Osteocyte (in vitro differentiated cells): ENCODE measurements around the gene TNS1. TPM values are rescaled to one million over a fixed set of nuclear protein-coding genes. Genes with fewer than 3 reads are reported as not detected.

Experiments
- DNase-seq: peaks from one replicate; pipeline ENCODE4 v3.0.0; 2021; ENCODE audit warnings: mixed read lengths; ENCODE audit not compliant: unreplicated experiment; ENCODE audit errors: extremely low spot score
- H3K27ac Mint-ChIP-seq: one replicate; pipeline ENCODE4 v1.8.0; 2021; ENCODE audit warnings: mild to moderate bottlenecking, mixed read lengths; ENCODE audit not compliant: unreplicated experiment
- H3K27me3 Mint-ChIP-seq: one replicate; pipeline ENCODE4 v1.8.0; 2021; ENCODE audit warnings: mixed read lengths; ENCODE audit not compliant: unreplicated experiment
- H3K36me3 Mint-ChIP-seq: one replicate; pipeline ENCODE4 v1.8.0; 2021; ENCODE audit warnings: mixed read lengths; ENCODE audit not compliant: unreplicated experiment
- H3K4me1 Mint-ChIP-seq: one replicate; pipeline ENCODE4 v1.8.0; 2021; ENCODE audit warnings: mixed read lengths; ENCODE audit not compliant: unreplicated experiment
- H3K4me3 Mint-ChIP-seq: one replicate; pipeline ENCODE4 v1.8.0; 2021; ENCODE audit warnings: mild to moderate bottlenecking, moderate library complexity, mixed read lengths; ENCODE audit not compliant: unreplicated experiment
- H3K9me3 Mint-ChIP-seq: one replicate; pipeline ENCODE4 v1.8.0; 2021; ENCODE audit warnings: mixed read lengths; ENCODE audit not compliant: unreplicated experiment
- CTCF ChIP-seq: fragments of 200-600 bp; sonication (generic); IDR thresholded peaks from 2 replicates; pipeline ENCODE4 v1.5.0; 2021; ENCODE audit warnings: antibody characterized with exemption, mild to moderate bottlenecking, moderate library complexity
- total RNA-seq: library from RNA; stranded (reverse); gene quantifications from 2 replicates; pipeline ENCODE4 v1.2.1, GENCODE V29; 2021

TNS1 gene
- total RNA-seq, 1 donor from 2014 or later: 80.8 TPM

- Mint-ChIP-seq H3K4me1 (peaks cover 36% of the 10 kb centered on the region), H3K27me3 (no peaks in the 10 kb centered on the region), H3K9me3 (no peaks in the 10 kb centered on the region), H3K4me3 (no peak overlapping the region), H3K36me3 (peaks cover 21% of the 10 kb centered on the region), H3K27ac (no peak overlapping the region)
- TF ChIP-seq CTCF: no peak
- DNase-seq: no peak
These were observed 104.7 kb downstream of the TNS1 start for GRCh38 chr2:217897816-217898806.

- H3K9me3 Mint-ChIP-seq: no peaks in the 10 kb centered on the region
- no peak overlapping the region for H3K4me3 Mint-ChIP-seq
- peaks cover 27% of the 10 kb centered on the region for H3K4me1 Mint-ChIP-seq
- no peaks in the 10 kb centered on the region for H3K27me3 Mint-ChIP-seq
- TF ChIP-seq CTCF: no peak
- H3K27ac Mint-ChIP-seq: no peak overlapping the region
- DNase-seq: no peak
- peaks cover 24% of the 10 kb centered on the region for H3K36me3 Mint-ChIP-seq
These were observed 105.6 kb downstream of the TNS1 start for GRCh38 chr2:217897091-217897715.

GRCh38 chr2:217895070-217895635 lies 107.6 kb downstream of the TNS1 start:
- Mint-ChIP-seq H3K36me3 (peaks cover 29% of the 10 kb centered on the region), H3K27me3 (no peaks in the 10 kb centered on the region), H3K9me3 (no peaks in the 10 kb centered on the region), H3K27ac (no peak overlapping the region), H3K4me3 (no peak overlapping the region), H3K4me1 (peaks cover 21% of the 10 kb centered on the region)
- TF ChIP-seq CTCF: no peak
- DNase-seq: no peak

GRCh38 chr2:217893440-217893839 lies 109.4 kb downstream of the TNS1 start:
- H3K27ac Mint-ChIP-seq: no peak overlapping the region

More at GRCh38 chr2:217893440-217893839, 109.4 kb downstream of the TNS1 start:
- Mint-ChIP-seq H3K36me3 (peaks cover 41% of the 10 kb centered on the region), H3K9me3 (no peaks in the 10 kb centered on the region), H3K27me3 (no peaks in the 10 kb centered on the region), H3K4me1 (peaks cover 14% of the 10 kb centered on the region), H3K4me3 (no peak overlapping the region)
- TF ChIP-seq CTCF: no peak
- no peak for DNase-seq
